Measurements from ENCODE around the gene ZNF557. TPM values are rescaled to one million over a fixed set of nuclear protein-coding genes. Genes with fewer than 3 reads are reported as not detected.

Gene ZNF557
- total RNA-seq, 1 donor from 2014 or later = 11.2 TPM

- DNase-seq (no peak), ATAC-seq (no peak)
- Histone ChIP-seq H3K36me3 (peaks cover 40% of the 10 kb centered on the region), H3K27ac (peak overlapping the region; percentile 88), H3K27me3 (ENCODE audit: low read depth) (no peaks in the 10 kb centered on the region), H3K4me3 (peak overlapping the region; percentile 97), H3K4me1 (peaks cover 15% of the 10 kb centered on the region), H3K9me3 (no peaks in the 10 kb centered on the region)
- TF ChIP-seq, protein P1, sequence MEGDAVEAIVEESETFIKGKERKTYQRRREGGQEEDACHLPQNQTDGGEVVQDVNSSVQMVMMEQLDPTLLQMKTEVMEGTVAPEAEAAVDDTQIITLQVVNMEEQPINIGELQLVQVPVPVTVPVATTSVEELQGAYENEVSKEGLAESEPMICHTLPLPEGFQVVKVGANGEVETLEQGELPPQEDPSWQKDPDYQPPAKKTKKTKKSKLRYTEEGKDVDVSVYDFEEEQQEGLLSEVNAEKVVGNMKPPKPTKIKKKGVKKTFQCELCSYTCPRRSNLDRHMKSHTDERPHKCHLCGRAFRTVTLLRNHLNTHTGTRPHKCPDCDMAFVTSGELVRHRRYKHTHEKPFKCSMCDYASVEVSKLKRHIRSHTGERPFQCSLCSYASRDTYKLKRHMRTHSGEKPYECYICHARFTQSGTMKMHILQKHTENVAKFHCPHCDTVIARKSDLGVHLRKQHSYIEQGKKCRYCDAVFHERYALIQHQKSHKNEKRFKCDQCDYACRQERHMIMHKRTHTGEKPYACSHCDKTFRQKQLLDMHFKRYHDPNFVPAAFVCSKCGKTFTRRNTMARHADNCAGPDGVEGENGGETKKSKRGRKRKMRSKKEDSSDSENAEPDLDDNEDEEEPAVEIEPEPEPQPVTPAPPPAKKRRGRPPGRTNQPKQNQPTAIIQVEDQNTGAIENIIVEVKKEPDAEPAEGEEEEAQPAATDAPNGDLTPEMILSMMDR (IDR thresholded peaks at IDR 0.05) = no peak
- intact Hi-C loops (cut with DNase I) = no loop called here
Observed at GRCh38 chr19:7069904-7070226, 362 bp downstream of the ZNF557 start.

DNA sequence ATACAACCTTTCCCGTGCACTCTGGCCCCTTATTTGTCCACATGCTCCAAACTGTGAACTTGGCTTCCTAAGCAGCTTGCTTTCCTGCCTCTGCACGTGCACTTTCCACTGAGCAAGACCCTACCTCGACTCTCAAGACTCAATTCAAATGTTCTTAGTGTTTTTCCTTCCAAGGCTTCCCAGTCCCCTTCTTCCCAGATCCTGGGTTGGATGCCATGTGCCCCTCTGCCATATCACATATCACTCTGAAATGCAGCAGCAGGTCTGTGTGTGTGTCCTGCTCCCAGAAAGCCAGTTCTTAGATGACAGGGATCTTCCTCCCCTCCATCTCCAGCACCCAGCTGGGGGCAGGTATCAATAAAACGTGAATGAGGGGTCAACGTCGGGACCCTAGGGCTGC is 3.0 kb downstream of the ZNF557 start:
- ATAC-seq (no peak), DNase-seq (no peak)
- H3K4me3 ChIP-seq = no peak overlapping the region
- peaks cover 24% of the 10 kb centered on the region for H3K9me3 ChIP-seq
- no peak overlapping the region for H3K27ac ChIP-seq
- peaks cover 67% of the 10 kb centered on the region for H3K36me3 ChIP-seq
- TF ChIP-seq, protein P1 (IDR thresholded peaks at IDR 0.05) = no peak
- intact Hi-C loops (cut with DNase I) = no loop called here
- no peaks in the 10 kb centered on the region for H3K27me3 ChIP-seq (ENCODE audit: low read depth)
- peaks cover 15% of the 10 kb centered on the region for H3K4me1 ChIP-seq

DNA sequence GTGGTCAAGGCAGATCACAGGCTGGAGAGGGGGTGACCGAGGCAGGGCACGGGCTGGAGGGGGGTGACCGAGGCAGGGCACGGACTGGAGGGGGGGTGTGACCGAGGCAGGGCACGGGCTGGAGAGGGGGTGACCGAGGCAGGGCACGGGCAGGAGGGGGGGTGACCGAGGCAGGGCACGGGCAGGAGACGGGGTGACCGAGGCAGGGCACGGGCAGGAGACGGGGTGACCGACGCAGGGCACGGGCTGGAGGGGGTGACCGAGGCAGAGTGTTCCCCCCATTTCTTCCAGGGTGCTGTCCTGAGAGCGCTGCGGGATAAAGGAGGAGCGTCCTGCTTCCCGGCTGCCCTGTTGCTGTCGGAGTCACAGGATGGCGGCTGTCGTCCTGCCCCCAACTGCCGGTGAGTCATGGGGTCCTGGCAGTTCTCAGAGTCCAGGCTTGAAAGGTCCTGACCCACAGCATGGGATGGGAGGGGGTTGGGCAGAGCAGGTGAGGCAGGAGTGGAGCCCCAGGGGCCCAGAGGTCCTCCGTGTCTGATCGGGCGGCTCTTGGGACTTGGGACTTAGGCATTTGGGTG is 5.3 kb downstream of the ZNF557 start:
- TF ChIP-seq, protein P1 (IDR thresholded peaks at IDR 0.05) = no peak
- intact Hi-C loops (cut with DNase I) = no loop called here
- Histone ChIP-seq H3K27me3 (ENCODE audit: low read depth) (no peaks in the 10 kb centered on the region), H3K36me3 (peaks cover 89% of the 10 kb centered on the region), H3K9me3 (peaks cover 46% of the 10 kb centered on the region), H3K27ac (no peak overlapping the region), H3K4me1 (peaks cover 15% of the 10 kb centered on the region), H3K4me3 (no peak overlapping the region)
- DNase-seq = no peak
- ATAC-seq = no peak

- H3K9me3 ChIP-seq = peaks cover 60% of the 10 kb centered on the region
Observed at GRCh38 chr19:7076151-7076550, 6.6 kb downstream of the ZNF557 start.

DNA sequence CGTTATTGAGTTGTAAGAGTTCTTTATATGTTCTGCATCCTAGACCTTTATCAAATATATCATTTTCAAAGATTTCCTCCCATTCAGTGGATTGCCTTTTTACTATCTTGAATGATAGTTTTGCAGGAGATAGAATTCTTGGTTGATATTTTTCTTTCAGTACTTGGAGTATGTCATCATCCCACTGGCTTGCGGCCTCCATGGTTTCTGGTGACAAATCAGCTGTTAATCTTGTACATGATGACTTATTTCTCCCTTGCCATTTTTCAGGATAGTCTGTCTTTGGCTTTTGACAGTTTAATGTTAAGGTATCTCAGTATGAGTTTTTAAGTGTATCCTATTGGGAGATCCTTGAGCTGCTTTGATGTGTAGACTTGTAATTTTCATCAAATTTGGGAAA is 8.5 kb downstream of the ZNF557 start:
- no peak for DNase-seq
- Histone ChIP-seq H3K27ac (no peak overlapping the region), H3K27me3 (ENCODE audit: low read depth) (no peaks in the 10 kb centered on the region), H3K4me3 (no peak overlapping the region), H3K36me3 (peaks cover 97% of the 10 kb centered on the region), H3K4me1 (no peaks in the 10 kb centered on the region), H3K9me3 (peaks cover 78% of the 10 kb centered on the region)
- no peak for ATAC-seq
- TF ChIP-seq, protein P1 (IDR thresholded peaks at IDR 0.05) = no peak
- intact Hi-C loops (cut with DNase I) = no loop called here

More at GRCh38 chr19:7076151-7076550, 6.6 kb downstream of the ZNF557 start:
- peaks cover 2% of the 10 kb centered on the region for H3K4me1 ChIP-seq
- peaks cover 97% of the 10 kb centered on the region for H3K36me3 ChIP-seq
- no peak for DNase-seq
- no peak overlapping the region for H3K4me3 ChIP-seq
- TF ChIP-seq, protein P1 (IDR thresholded peaks at IDR 0.05) = no peak
- H3K27ac ChIP-seq = no peak overlapping the region
- H3K27me3 ChIP-seq (ENCODE audit: low read depth) = no peaks in the 10 kb centered on the region
- ATAC-seq = no peak
- intact Hi-C loops (cut with DNase I) = no loop called here

Data from lower lobe of right lung (tissue), 2 donors.